ENCODE measurements around the gene ZNF107. TPM values are rescaled to one million over a fixed set of nuclear protein-coding genes. Genes with fewer than 3 reads are reported as not detected.
"Not testable (repeated sequence)": the region's sequence is repeated elsewhere in the genome, so short reads cannot be mapped to it uniquely, and the experiment has no call there.

Gene ZNF107
- total and polyA plus RNA-seq, 2 of the 8 experiments (the other 6 are each of a cell fraction or from before 2014, with no cell fraction given) = 3.4 to 31.0 TPM

DNA sequence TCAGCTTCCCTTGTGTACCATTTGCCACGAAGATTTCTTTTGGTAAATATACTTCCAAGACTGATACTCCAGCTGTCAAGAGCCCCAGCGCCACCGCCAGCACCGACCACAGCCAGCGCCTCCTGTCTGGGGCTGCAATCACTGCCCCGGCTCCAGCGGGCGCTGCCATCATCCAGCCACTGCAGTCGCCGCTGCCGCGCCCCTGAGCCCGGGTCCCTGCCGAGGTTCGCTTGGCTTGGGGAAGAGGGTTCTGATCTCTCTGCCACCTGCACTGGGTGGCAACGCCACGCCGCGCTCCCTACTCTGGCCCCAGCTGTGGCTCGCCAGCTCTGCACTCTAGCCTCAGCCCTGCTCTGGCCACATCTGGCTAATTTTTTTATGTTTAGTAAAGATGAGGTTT, 70.6 kb downstream of the ZNF107 start (continued):
- TF ChIP-seq POLR2A (IDR thresholded peaks at IDR 0.05; ENCODE audit: control extremely low read depth in 1 of 2, low read depth in 2 of 2, low read length in 2 of 2) (no peak), CHD2 (IDR thresholded peaks at IDR 0.05; ENCODE audit: low read length) (no peak), USF2 (IDR thresholded peaks at IDR 0.05; ENCODE audit: low read length) (no peak), CBX8 (IDR thresholded peaks at IDR 0.05; ENCODE audit: borderline replicate concordance, low read depth, low read length) (no peak), CTBP2 (IDR thresholded peaks at IDR 0.05; ENCODE audit: borderline replicate concordance, insufficient read depth, insufficient read length, low read length) (no peak)

DNA sequence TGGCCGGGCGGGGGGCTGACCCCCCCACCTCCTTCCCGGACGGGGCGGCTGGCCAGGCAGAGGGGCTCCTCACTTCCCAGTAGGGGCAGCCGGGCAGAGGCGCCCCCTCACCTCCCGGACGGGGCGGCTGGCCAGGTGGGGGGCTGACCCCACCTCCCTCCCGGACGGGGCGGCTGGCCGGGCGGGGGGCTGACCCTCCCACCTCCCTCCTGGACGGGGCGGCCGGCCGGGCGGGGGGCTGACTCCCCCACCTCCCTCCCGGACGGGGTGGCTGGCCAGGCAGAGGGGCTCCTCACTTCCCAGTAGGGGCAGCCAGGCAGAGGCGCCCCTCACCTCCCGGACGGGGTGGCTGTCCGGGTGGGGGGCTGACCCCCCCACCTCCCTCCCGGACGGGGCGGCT, 72.5 kb downstream of the ZNF107 start:
- H2BK20ac ChIP-seq (ENCODE audit: low read length); H4K8ac ChIP-seq (ENCODE audit: extremely low read depth, insufficient read depth, low read length); H2BK12ac ChIP-seq (ENCODE audit: low read depth, low read length); H3K36me3 ChIP-seq (ENCODE audit: control insufficient read depth in 2 of 4, insufficient read depth in 4 of 4, low read length in 3 of 4); H3K79me2 ChIP-seq (ENCODE audit: control insufficient read depth in 1 of 2, insufficient read depth in 2 of 2, low read length in 2 of 2); H3K79me1 ChIP-seq (ENCODE audit: low read depth, low read length); H3K4ac ChIP-seq (replicated peaks; ENCODE audit: insufficient read length, low read depth, low read length); H3K4me1 ChIP-seq (replicated peaks in 1 of 4; ENCODE audit: control insufficient read depth in 3 of 4, insufficient read depth in 4 of 4, low read length in 3 of 4); POLR2A ChIA-PET (ENCODE audit: partially characterized antibody); CTCF ChIA-PET (ENCODE audit: partially characterized antibody); H4K91ac ChIP-seq (replicated peaks; ENCODE audit: insufficient read length, low read length); H2AK5ac ChIP-seq (ENCODE audit: low read depth, low read length); H3K27ac ChIP-seq (ENCODE audit: low read depth, low read length); H3K14ac ChIP-seq (ENCODE audit: insufficient read length); H3K9ac ChIP-seq (replicated peaks in 1 of 4; ENCODE audit: extremely low read depth in 1 of 4, low read depth in 3 of 4, low read length in 3 of 4); H3K4me2 ChIP-seq (ENCODE audit: insufficient read depth in 1 of 2, low read depth in 2 of 2, low read length in 2 of 2); H2BK5ac ChIP-seq (ENCODE audit: low read depth, low read length); H3K56ac ChIP-seq (replicated peaks; ENCODE audit: insufficient read length, low read depth, low read length); DNase-seq (ENCODE audit: low read depth in 1 of 2, low spot score in 2 of 2); H2BK15ac ChIP-seq (ENCODE audit: low read length); H3K23me2 ChIP-seq (ENCODE audit: low read depth, low read length); H2BK120ac ChIP-seq (replicated peaks; ENCODE audit: low read depth, low read length); FAIRE-seq; H3K23ac ChIP-seq (ENCODE audit: insufficient read length); H4K20me1 ChIP-seq (replicated peaks in 1 of 2; ENCODE audit: control insufficient read depth in 1 of 2, insufficient read depth in 2 of 2, low read length in 2 of 2); H4K5ac ChIP-seq (ENCODE audit: insufficient read length, low read depth, low read length); H3K27me3 ChIP-seq (replicated peaks in 1 of 4; ENCODE audit: control insufficient read depth in 3 of 4, extremely low read depth in 1 of 4, insufficient read depth in 3 of 4, low read length in 3 of 4); H3K18ac ChIP-seq (ENCODE audit: extremely low read depth, low read length); H3K4me3 ChIP-seq (ENCODE audit: extremely low read depth in 1 of 4, insufficient read depth in 2 of 4, low read depth in 3 of 4, low read length in 4 of 4); H2AFZ ChIP-seq (ENCODE audit: low read length): not testable (repeated sequence)
- no CpG with 5 or more reads among the region's 29 CpGs for WGBS, 2 experiments (ENCODE audit: extremely low coverage in 1 of 2, insufficient coverage in 1 of 2, insufficient read length in 1 of 2, insufficient replicate concordance in 2 of 2, low coverage in 1 of 2, low lambda C conversion rate in 2 of 2, missing lambda C conversion rate in 1 of 2)
- peaks cover 34 to 63% of the 10 kb centered on the region in 2 experiments for H3K9me3 ChIP-seq (ENCODE audit: insufficient read depth in 2 of 2, low read depth in 1 of 2, low read length in 1 of 2)
